Measurements from ENCODE around the gene DNAAF5.

Gene DNAAF5

GRCh38 chr7:726084-726853 is at the start of gene DNAAF5:
TSS of gene DNAAF5 (plus strand) at chr7:726699. CDS start at chr7:726721, 22 bp downstream.
- DNase-seq = peak; percentile 82

- DNase-seq = no peak
Observed at GRCh38 chr7:676972-677385, 49.5 kb upstream of the DNAAF5 start.

GRCh38 chr7:680411-681127 is 45.9 kb upstream of the DNAAF5 start:
- no peak for DNase-seq

- DNase-seq = no peak
Observed at GRCh38 chr7:681551-682307, 44.8 kb upstream of the DNAAF5 start.

- no peak for DNase-seq
Observed at GRCh38 chr7:682810-683209, 43.7 kb upstream of the DNAAF5 start.

- no peak for DNase-seq
Observed at GRCh38 chr7:683526-684205, 42.8 kb upstream of the DNAAF5 start.

GRCh38 chr7:684416-684815 is 42.1 kb upstream of the DNAAF5 start:
- no peak for DNase-seq

GRCh38 chr7:685540-685939 is 41.0 kb upstream of the DNAAF5 start:
- DNase-seq = no peak

- DNase-seq = no peak
Observed at GRCh38 chr7:690478-691360, 35.8 kb upstream of the DNAAF5 start.

- no peak for DNase-seq
Observed at GRCh38 chr7:691361-692045, 35.0 kb upstream of the DNAAF5 start.

GRCh38 chr7:693280-693679 is 33.2 kb upstream of the DNAAF5 start:
- no peak for DNase-seq

- DNase-seq = no peak
Observed at GRCh38 chr7:696426-696811, 30.1 kb upstream of the DNAAF5 start.

- no peak for DNase-seq
Observed at GRCh38 chr7:696812-697551, 29.5 kb upstream of the DNAAF5 start.

GRCh38 chr7:698515-699475 is 27.7 kb upstream of the DNAAF5 start:
- no peak for DNase-seq

GRCh38 chr7:699476-700170 is 26.9 kb upstream of the DNAAF5 start:
- DNase-seq = no peak

- no peak for DNase-seq
Observed at GRCh38 chr7:701086-701671, 25.3 kb upstream of the DNAAF5 start.

- no peak for DNase-seq
Observed at GRCh38 chr7:703049-703448, 23.4 kb upstream of the DNAAF5 start.

GRCh38 chr7:706721-707120 is 19.8 kb upstream of the DNAAF5 start:
- DNase-seq = no peak

Data from NCI-H1105 treated with DMSO at 0.1 percent for 48 hours (cell line).